ENCODE results near the gene CCNI2.

DNA sequence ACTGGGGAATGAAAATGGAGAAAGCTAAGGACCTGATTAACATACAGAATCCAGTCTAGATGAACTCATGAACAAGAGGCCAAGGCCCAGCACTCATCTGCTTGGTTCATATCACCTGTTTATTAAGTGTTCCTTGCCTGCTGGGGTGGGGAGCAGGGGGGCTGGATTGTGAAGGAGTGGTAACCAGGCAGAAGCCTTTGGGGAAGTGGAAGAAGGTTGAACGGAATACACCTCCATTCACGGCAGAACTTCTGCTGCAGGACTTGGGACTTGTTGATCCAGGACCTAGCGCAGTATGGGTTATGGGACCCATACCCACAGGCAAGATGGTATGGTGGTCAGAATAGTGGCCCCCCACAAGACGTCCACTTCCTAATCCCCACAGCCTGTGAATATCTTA lies 38.6 kb downstream of the CCNI2 start:
- TF ChIP-seq, protein P1, sequence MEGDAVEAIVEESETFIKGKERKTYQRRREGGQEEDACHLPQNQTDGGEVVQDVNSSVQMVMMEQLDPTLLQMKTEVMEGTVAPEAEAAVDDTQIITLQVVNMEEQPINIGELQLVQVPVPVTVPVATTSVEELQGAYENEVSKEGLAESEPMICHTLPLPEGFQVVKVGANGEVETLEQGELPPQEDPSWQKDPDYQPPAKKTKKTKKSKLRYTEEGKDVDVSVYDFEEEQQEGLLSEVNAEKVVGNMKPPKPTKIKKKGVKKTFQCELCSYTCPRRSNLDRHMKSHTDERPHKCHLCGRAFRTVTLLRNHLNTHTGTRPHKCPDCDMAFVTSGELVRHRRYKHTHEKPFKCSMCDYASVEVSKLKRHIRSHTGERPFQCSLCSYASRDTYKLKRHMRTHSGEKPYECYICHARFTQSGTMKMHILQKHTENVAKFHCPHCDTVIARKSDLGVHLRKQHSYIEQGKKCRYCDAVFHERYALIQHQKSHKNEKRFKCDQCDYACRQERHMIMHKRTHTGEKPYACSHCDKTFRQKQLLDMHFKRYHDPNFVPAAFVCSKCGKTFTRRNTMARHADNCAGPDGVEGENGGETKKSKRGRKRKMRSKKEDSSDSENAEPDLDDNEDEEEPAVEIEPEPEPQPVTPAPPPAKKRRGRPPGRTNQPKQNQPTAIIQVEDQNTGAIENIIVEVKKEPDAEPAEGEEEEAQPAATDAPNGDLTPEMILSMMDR (optimal IDR thresholded peaks at IDR 0.05 in 1 of 3, IDR thresholded peaks at IDR 0.05 in 1 of 3, conservative IDR thresholded peaks at IDR 0.05 in 1 of 3; ENCODE audit: extremely low read depth in 1 of 3, insufficient read depth in 2 of 3, low read length in 3 of 3): no peak
- no peak for TF ChIP-seq EZH2 (IDR thresholded peaks at IDR 0.05; ENCODE audit: low read length)

Measured in keratinocyte (primary cell).